Measurements from ENCODE around the gene HS6ST3.
"Not testable (repeated sequence)": the region's sequence is repeated elsewhere in the genome, so short reads cannot be mapped to it uniquely, and the experiment has no call there.

Gene HS6ST3

GRCh38 chr13:96091164-96092117 is 1.5 kb downstream of the HS6ST3 start:
- no peak for DNase-seq (ENCODE audit: low read depth)

GRCh38 chr13:96093296-96094006 is 3.5 kb downstream of the HS6ST3 start:
- no peak for DNase-seq (ENCODE audit: low read depth)

GRCh38 chr13:96100457-96101220 is 10.7 kb downstream of the HS6ST3 start:
- no peak for DNase-seq (ENCODE audit: low read depth)

GRCh38 chr13:96104516-96104915 is 14.6 kb downstream of the HS6ST3 start:
- DNase-seq (ENCODE audit: low read depth) = no peak

- not testable (repeated sequence) for DNase-seq (ENCODE audit: low read depth)
These were observed 18.2 kb downstream of the HS6ST3 start for GRCh38 chr13:96108072-96108471.

GRCh38 chr13:96109125-96109524 is 19.2 kb downstream of the HS6ST3 start:
- DNase-seq (ENCODE audit: low read depth) = no peak

- no peak for DNase-seq (ENCODE audit: low read depth)
These were observed 23.0 kb downstream of the HS6ST3 start for GRCh38 chr13:96112936-96113335.

GRCh38 chr13:96115368-96115767 is 25.5 kb downstream of the HS6ST3 start:
- not testable (repeated sequence) for DNase-seq (ENCODE audit: low read depth)

GRCh38 chr13:96119921-96120320 is 30.0 kb downstream of the HS6ST3 start:
- DNase-seq (ENCODE audit: low read depth) = no peak

GRCh38 chr13:96130818-96131340 is 41.0 kb downstream of the HS6ST3 start:
- no peak for DNase-seq (ENCODE audit: low read depth)

- DNase-seq (ENCODE audit: low read depth) = no peak
These were observed 51.1 kb downstream of the HS6ST3 start for GRCh38 chr13:96141032-96141431.

GRCh38 chr13:96159725-96160124 is 69.8 kb downstream of the HS6ST3 start:
- DNase-seq (ENCODE audit: low read depth) = no peak

- DNase-seq (ENCODE audit: low read depth) = no peak
These were observed 71.2 kb downstream of the HS6ST3 start for GRCh38 chr13:96161141-96161540.

GRCh38 chr13:96165840-96166239 is 75.9 kb downstream of the HS6ST3 start:
- DNase-seq (ENCODE audit: low read depth) = no peak

GRCh38 chr13:96172066-96172465 is 82.2 kb downstream of the HS6ST3 start:
- no peak for DNase-seq (ENCODE audit: low read depth)

GRCh38 chr13:96178759-96179158 is 88.9 kb downstream of the HS6ST3 start:
- DNase-seq (ENCODE audit: low read depth) = no peak

- DNase-seq (ENCODE audit: low read depth) = no peak
These were observed 89.4 kb downstream of the HS6ST3 start for GRCh38 chr13:96179309-96179708.

GRCh38 chr13:96181911-96182310 is 92.0 kb downstream of the HS6ST3 start:
- DNase-seq (ENCODE audit: low read depth) = no peak

- DNase-seq (ENCODE audit: low read depth) = no peak
These were observed 95.9 kb downstream of the HS6ST3 start for GRCh38 chr13:96185818-96186217.

- no peak for DNase-seq (ENCODE audit: low read depth)
These were observed 101.5 kb downstream of the HS6ST3 start for GRCh38 chr13:96191367-96191766.

- DNase-seq (ENCODE audit: low read depth) = no peak
These were observed 103.9 kb downstream of the HS6ST3 start for GRCh38 chr13:96193728-96194310.

- no peak for DNase-seq (ENCODE audit: low read depth)
These were observed 108.1 kb downstream of the HS6ST3 start for GRCh38 chr13:96198038-96198437.
